Measurements from ENCODE around the gene TEX36. TPM values are rescaled to one million over a fixed set of nuclear protein-coding genes. Genes with fewer than 3 reads are reported as not detected.

The TEX36 gene
- total RNA-seq, 1 donor from 2014 or later = not detected

DNA sequence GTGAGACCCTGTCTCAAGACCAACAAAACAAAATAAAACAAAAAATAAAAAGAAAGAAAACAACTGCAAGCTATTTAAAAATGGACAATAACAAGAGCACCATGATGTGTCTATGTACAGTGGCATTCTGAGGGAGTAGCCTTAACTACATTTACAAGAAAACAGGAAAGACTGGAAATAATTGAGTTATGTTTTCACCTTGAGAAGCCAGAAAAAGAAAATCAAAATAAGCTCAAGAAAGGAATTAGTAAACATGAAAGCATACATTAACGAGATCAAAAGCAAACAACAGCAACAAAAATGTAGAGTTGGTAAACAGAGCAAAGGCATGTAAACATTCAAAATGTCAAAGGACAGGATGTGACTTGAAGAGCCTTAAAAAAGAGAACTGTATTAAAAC, 36.7 kb downstream of the TEX36 start:
- H3K27me3 Mint-ChIP-seq (ENCODE audit: unreplicated experiment) = no peaks in the 10 kb centered on the region
- TF ChIP-seq, protein P1, sequence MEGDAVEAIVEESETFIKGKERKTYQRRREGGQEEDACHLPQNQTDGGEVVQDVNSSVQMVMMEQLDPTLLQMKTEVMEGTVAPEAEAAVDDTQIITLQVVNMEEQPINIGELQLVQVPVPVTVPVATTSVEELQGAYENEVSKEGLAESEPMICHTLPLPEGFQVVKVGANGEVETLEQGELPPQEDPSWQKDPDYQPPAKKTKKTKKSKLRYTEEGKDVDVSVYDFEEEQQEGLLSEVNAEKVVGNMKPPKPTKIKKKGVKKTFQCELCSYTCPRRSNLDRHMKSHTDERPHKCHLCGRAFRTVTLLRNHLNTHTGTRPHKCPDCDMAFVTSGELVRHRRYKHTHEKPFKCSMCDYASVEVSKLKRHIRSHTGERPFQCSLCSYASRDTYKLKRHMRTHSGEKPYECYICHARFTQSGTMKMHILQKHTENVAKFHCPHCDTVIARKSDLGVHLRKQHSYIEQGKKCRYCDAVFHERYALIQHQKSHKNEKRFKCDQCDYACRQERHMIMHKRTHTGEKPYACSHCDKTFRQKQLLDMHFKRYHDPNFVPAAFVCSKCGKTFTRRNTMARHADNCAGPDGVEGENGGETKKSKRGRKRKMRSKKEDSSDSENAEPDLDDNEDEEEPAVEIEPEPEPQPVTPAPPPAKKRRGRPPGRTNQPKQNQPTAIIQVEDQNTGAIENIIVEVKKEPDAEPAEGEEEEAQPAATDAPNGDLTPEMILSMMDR (IDR thresholded peaks at IDR 0.05; ENCODE audit: partially characterized antibody, unreplicated experiment) = no peak
- peaks cover 6% of the 10 kb centered on the region for H3K36me3 Mint-ChIP-seq (ENCODE audit: unreplicated experiment)
- H3K9me3 Mint-ChIP-seq (ENCODE audit: unreplicated experiment) = no peaks in the 10 kb centered on the region
- H3K4me3 Mint-ChIP-seq (ENCODE audit: unreplicated experiment) = no peak overlapping the region
- H3K27ac Mint-ChIP-seq (ENCODE audit: unreplicated experiment) = no peak overlapping the region
- no peaks in the 10 kb centered on the region for H3K4me1 Mint-ChIP-seq (ENCODE audit: low read depth, unreplicated experiment)
- no peak for DNase-seq

GRCh38 chr10:125641398-125641797, 41.6 kb downstream of the TEX36 start:
- H3K36me3 Mint-ChIP-seq (ENCODE audit: unreplicated experiment) = no peaks in the 10 kb centered on the region
- no peaks in the 10 kb centered on the region for H3K4me1 Mint-ChIP-seq (ENCODE audit: low read depth, unreplicated experiment)
- H3K27ac Mint-ChIP-seq (ENCODE audit: unreplicated experiment) = no peak overlapping the region
- no peaks in the 10 kb centered on the region for H3K27me3 Mint-ChIP-seq (ENCODE audit: unreplicated experiment)
- TF ChIP-seq, protein P1 (IDR thresholded peaks at IDR 0.05; ENCODE audit: partially characterized antibody, unreplicated experiment) = no peak
- no peaks in the 10 kb centered on the region for H3K9me3 Mint-ChIP-seq (ENCODE audit: unreplicated experiment)
- no peak for DNase-seq
- H3K4me3 Mint-ChIP-seq (ENCODE audit: unreplicated experiment) = no peak overlapping the region

DNA sequence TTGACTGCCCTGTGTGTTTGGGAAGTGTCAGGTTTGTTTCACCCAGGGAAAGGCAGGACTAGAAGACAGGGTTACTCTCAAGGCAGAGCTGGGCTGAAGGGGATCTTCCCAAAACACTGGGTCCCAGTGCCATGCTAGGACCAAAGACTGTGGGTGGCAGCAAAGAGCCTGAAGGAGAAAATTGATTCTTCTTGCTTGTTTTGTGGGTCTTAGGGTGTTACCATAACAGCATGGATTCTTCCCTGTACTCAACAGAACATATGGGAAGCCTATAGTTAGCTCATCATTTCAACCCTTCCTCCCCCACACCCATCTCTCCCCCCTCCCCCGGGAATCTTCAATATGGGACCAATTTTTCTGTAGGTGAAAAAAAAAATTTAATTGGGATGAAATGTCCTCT, 42.3 kb downstream of the TEX36 start:
- no peak for DNase-seq
- TF ChIP-seq, protein P1 (IDR thresholded peaks at IDR 0.05; ENCODE audit: partially characterized antibody, unreplicated experiment) = no peak
- no peak overlapping the region for H3K27ac Mint-ChIP-seq (ENCODE audit: unreplicated experiment)
- H3K4me1 Mint-ChIP-seq (ENCODE audit: low read depth, unreplicated experiment) = no peaks in the 10 kb centered on the region
- no peaks in the 10 kb centered on the region for H3K27me3 Mint-ChIP-seq (ENCODE audit: unreplicated experiment)
- no peak overlapping the region for H3K4me3 Mint-ChIP-seq (ENCODE audit: unreplicated experiment)
- H3K36me3 Mint-ChIP-seq (ENCODE audit: unreplicated experiment) = no peaks in the 10 kb centered on the region
- no peaks in the 10 kb centered on the region for H3K9me3 Mint-ChIP-seq (ENCODE audit: unreplicated experiment)

GRCh38 chr10:125639846-125640245, 43.1 kb downstream of the TEX36 start:
- no peak overlapping the region for H3K4me3 Mint-ChIP-seq (ENCODE audit: unreplicated experiment)
- DNase-seq = no peak
- no peaks in the 10 kb centered on the region for H3K9me3 Mint-ChIP-seq (ENCODE audit: unreplicated experiment)
- H3K27ac Mint-ChIP-seq (ENCODE audit: unreplicated experiment) = no peak overlapping the region
- H3K4me1 Mint-ChIP-seq (ENCODE audit: low read depth, unreplicated experiment) = no peaks in the 10 kb centered on the region
- no peaks in the 10 kb centered on the region for H3K27me3 Mint-ChIP-seq (ENCODE audit: unreplicated experiment)
- TF ChIP-seq, protein P1 (IDR thresholded peaks at IDR 0.05; ENCODE audit: partially characterized antibody, unreplicated experiment) = no peak
- H3K36me3 Mint-ChIP-seq (ENCODE audit: unreplicated experiment) = no peaks in the 10 kb centered on the region

DNA sequence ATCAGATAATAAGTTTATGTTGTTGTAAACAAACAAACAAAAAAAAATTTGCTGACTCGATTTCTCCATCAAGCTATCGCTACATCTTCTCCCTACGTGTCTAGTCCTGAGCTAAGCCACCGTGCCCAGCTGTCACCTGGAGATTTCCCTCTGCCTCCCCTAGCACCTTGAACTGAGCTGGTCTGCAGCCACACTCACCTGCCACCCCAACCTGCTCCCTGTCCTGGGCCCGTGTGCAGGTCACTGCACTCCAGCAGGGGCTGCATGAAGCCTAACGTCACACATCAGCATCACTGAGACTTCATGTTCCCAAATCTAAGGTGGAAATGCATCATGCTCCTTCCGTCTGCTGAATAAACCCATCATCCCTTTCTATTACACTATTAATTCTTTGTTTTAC, 44.4 kb downstream of the TEX36 start:
- no peaks in the 10 kb centered on the region for H3K36me3 Mint-ChIP-seq (ENCODE audit: unreplicated experiment)
- H3K27ac Mint-ChIP-seq (ENCODE audit: unreplicated experiment) = no peak overlapping the region
- TF ChIP-seq, protein P1 (IDR thresholded peaks at IDR 0.05; ENCODE audit: partially characterized antibody, unreplicated experiment) = no peak
- no peaks in the 10 kb centered on the region for H3K9me3 Mint-ChIP-seq (ENCODE audit: unreplicated experiment)
- H3K27me3 Mint-ChIP-seq (ENCODE audit: unreplicated experiment) = no peaks in the 10 kb centered on the region
- H3K4me3 Mint-ChIP-seq (ENCODE audit: unreplicated experiment) = no peak overlapping the region
- DNase-seq = no peak
- H3K4me1 Mint-ChIP-seq (ENCODE audit: low read depth, unreplicated experiment) = no peaks in the 10 kb centered on the region

Measured in glutamatergic neuron (in vitro differentiated cells).